K562 (cell line): ENCODE data around the gene TFF3. TPM values are rescaled to one million over a fixed set of nuclear protein-coding genes. Genes with fewer than 3 reads are reported as not detected.

ENCODE experiments used
- ATAC-seq: fragments of 200-7000 bp; cut with Tn5 transposase; 3 replicates; pipeline ENCODE4 v1.9.1; 2020; ENCODE audit warnings: moderate library complexity
- BruUV-seq: library from RNA; stranded (reverse); fragments of 400-500 nt; replicated peaks from 2 replicates; lab custom pipeline; 2021; lab: Mats Ljungman, UMichigan
- CTCF ChIA-PET: fragments of 300-600 bp; formaldehyde crosslinking; extraction: SDS; loops from one replicate; lab custom pipeline; 2021; ENCODE audit warnings: low intra/inter-chr PET ratio; lab: Yijun Ruan, JAX
- POLR2A ChIA-PET: fragments of 300-600, 350-650 bp; sonication (Branson Sonifier 250); formaldehyde crosslinking; extraction: SDS; loops from one replicate; lab custom pipeline; 2021; ENCODE audit warnings: antibody characterized with exemption, inconsistent platforms; lab: Yijun Ruan, JAX
- DNase-seq, 4 experiments: peaks; one replicate each; pipeline versions ENCODE4 v3.0.0 to v3.0.0-alpha.2; 2011 to 2018; ENCODE audit warnings: low spot score in 3 of 4, mixed read lengths in 3 of 4; ENCODE audit errors: extremely low read depth in 1 of 4
- FAIRE-seq: peaks from 2 replicates; lab custom pipeline; 2011; peaks lifted over from hg19 to GRCh38; lab: Jason Lieb, UNC
- H2AFZ ChIP-seq: 2 replicates; pipeline ENCODE4 v1.6.0; 2011; ENCODE audit warnings: low read depth, low read length, control low read depth, inconsistent platforms
- H3K27ac ChIP-seq: fragments of 200-600 bp; 3 replicates; pipeline ENCODE4 v1.8.0; 2011; ENCODE audit warnings: low read depth, mild to moderate bottlenecking, control low read depth, inconsistent platforms, low read length, moderate library complexity, mixed read lengths; ENCODE audit errors: extremely low read depth
- H3K27me3 ChIP-seq, 2 experiments: fragments of 300-600 bp in 1 of 2; 2 replicates in 1 of 2; 3 replicates in 1 of 2; pipeline versions ENCODE4 v1.6.0 to v1.8.0; 2011; ENCODE audit warnings: inconsistent platforms in 2 of 2, low read length in 2 of 2, mild to moderate bottlenecking in 1 of 2, mixed read lengths in 1 of 2, moderate library complexity in 1 of 2; ENCODE audit not compliant: control insufficient read depth in 2 of 2, insufficient read depth in 2 of 2
- H3K36me3 ChIP-seq: fragments of 300-600 bp; 3 replicates; pipeline ENCODE4 v1.8.0; 2011; ENCODE audit warnings: mild to moderate bottlenecking, low read length, inconsistent platforms; ENCODE audit not compliant: control insufficient read depth, insufficient read depth
- H3K4me1 ChIP-seq, 2 experiments: fragments of 200-600 bp in 1 of 2; replicated peaks in 1 of 2; 2 replicates in 1 of 2; 3 replicates in 1 of 2; pipeline versions ENCODE4 v1.5.1 to v1.8.0; 2011; ENCODE audit warnings: inconsistent platforms in 2 of 2, low read length in 2 of 2, mild to moderate bottlenecking in 1 of 2, mixed read lengths in 1 of 2, moderate library complexity in 1 of 2; ENCODE audit not compliant: control insufficient read depth in 2 of 2, insufficient read depth in 2 of 2
- H3K4me2 ChIP-seq: 2 replicates; pipeline ENCODE4 v1.6.1; 2011; ENCODE audit warnings: low read length, control low read depth, inconsistent platforms, mixed read lengths; ENCODE audit not compliant: insufficient read depth
- H3K4me3 ChIP-seq: fragments of 200-600 bp; sonication (generic), shearing (Covaris generic); 2 replicates; pipeline ENCODE4 v1.5.1; 2016; ENCODE audit warnings: control low read depth, inconsistent platforms
- H3K79me2 ChIP-seq: fragments of 200-600 bp; 3 replicates; pipeline ENCODE4 v1.8.0; 2011; ENCODE audit warnings: low read length, inconsistent platforms; ENCODE audit not compliant: control insufficient read depth, insufficient read depth
- H3K9ac ChIP-seq, 2 experiments: 2 replicates each; pipeline versions ENCODE4 v1.6.0 to v1.6.1; 2011; ENCODE audit warnings: low read depth in 2 of 2, low read length in 2 of 2, control low read depth in 1 of 2, inconsistent platforms in 1 of 2, mild to moderate bottlenecking in 1 of 2, mixed read lengths in 1 of 2; ENCODE audit not compliant: insufficient read depth in 1 of 2
- H3K9me1 ChIP-seq: one replicate; pipeline ENCODE4 v1.6.0; 2011; ENCODE audit warnings: inconsistent platforms, mild to moderate bottlenecking, low read length, moderate library complexity; ENCODE audit not compliant: control insufficient read depth, insufficient read depth
- H3K9me3 ChIP-seq: replicated peaks from 2 replicates; pipeline ENCODE4 v1.5.1; 2011; ENCODE audit warnings: low read depth, low read length, inconsistent platforms; ENCODE audit not compliant: control insufficient read depth, insufficient read depth
- H4K20me1 ChIP-seq: replicated peaks from 2 replicates; pipeline ENCODE4 v1.6.1; 2011; ENCODE audit warnings: low read length, inconsistent platforms, mixed read lengths; ENCODE audit not compliant: control insufficient read depth, insufficient read depth
- FOXK1 ChIP-seq: sonication (generic); formaldehyde crosslinking; IDR thresholded peaks from 2 replicates; pipeline ENCODE4 v1.8.0; 2022; ENCODE audit warnings: missing genetic modification reagents, mild to moderate bottlenecking, borderline replicate concordance
- KAT8 ChIP-seq: fragments of 450-650 bp; IDR thresholded peaks from 2 replicates; pipeline ENCODE4 v1.6.1; 2016; ENCODE audit warnings: low read depth, mild to moderate bottlenecking
- NRF1 ChIP-seq, 2 experiments: fragments of 450-650 bp; IDR thresholded peaks in 1 of 2; conservative IDR thresholded peaks in 1 of 2; 2 replicates each; pipeline ENCODE4 v1.6.1; 2014; ENCODE audit warnings: mild to moderate bottlenecking in 2 of 2
- ZNF134 ChIP-seq: fragments of 250-450 bp; sonication (Bioruptor Pico); conservative IDR thresholded peaks from 2 replicates; pipeline ENCODE4 v1.4.0; 2020
- WGBS: fragments of 100-300 bp; shearing (Covaris generic); methylation state at CpG from one replicate; pipeline ENCODE4 v1.1.6; 2016; ENCODE audit warnings: low coverage, mixed read lengths; ENCODE audit not compliant: insufficient coverage; ENCODE audit errors: missing lambda C conversion rate; 5-methylcytosine and 5-hydroxymethylcytosine counted together
- in situ Hi-C: fragments of 300-500 bp; cut with MboI; formaldehyde crosslinking; loops from 4 replicates; pipeline ENCODE4 v1.15.0; 2018; ENCODE audit warnings: inconsistent platforms, mixed read lengths
- intact Hi-C: fragments of 100-400 bp; cut with micrococcal nuclease; formaldehyde crosslinking; loops from 2 replicates; pipeline ENCODE4 v1.14.2; 2022
- polyA plus RNA-seq, 8 experiments: library from polyadenylated mRNA; depleted of rRNA in 4 of 8; stranded (reverse) in 5 of 8; unstranded in 3 of 8; fragments of >200 nt; fragmentation: Nextera tagmentation in 2 of 8; fragmentation: Illumina TruSeq in 1 of 8; extraction: Ambion mirVana in 2 of 8; extraction: Trizol in 1 of 8; gene quantifications; 2 replicates each; pipeline versions ENCODE4 v1.2.1 to v1.2.3, GENCODE V29; 2011 to 2014; ENCODE audit warnings: inconsistent platforms in 1 of 8, missing spikeins in 1 of 8
- total RNA-seq, 7 experiments: library from RNA; depleted of rRNA in 6 of 7; stranded (reverse); fragments of >200 nt in 6 of 7; fragmentation: Illumina TruSeq in 2 of 7; extraction: Trizol in 2 of 7; gene quantifications; 2 replicates each; pipeline versions ENCODE4 v1.2.1 to v1.2.3, GENCODE V29; 2011 to 2021; ENCODE audit warnings: low replicate concordance in 1 of 7
- TF ChIP-seq, protein P1 (sequence below): fragments of 450-650 bp; formaldehyde crosslinking; IDR thresholded peaks from 2 replicates; pipeline ENCODE4 v1.4.0; 2020; ENCODE audit warnings: mild to moderate bottlenecking, moderate library complexity
- TF ChIP-seq, protein P2 (sequence below): fragments of 250-450 bp; sonication (Bioruptor Pico); IDR thresholded peaks from 2 replicates; pipeline ENCODE4 v1.4.0; 2020
- TF ChIP-seq, protein P3 (sequence below): sonication (generic); formaldehyde crosslinking; IDR thresholded peaks from 2 replicates; pipeline ENCODE4 v1.9.0; 2022; ENCODE audit warnings: mild to moderate bottlenecking, missing genetic modification reagents

TFF3 gene
- total and polyA plus RNA-seq, 9 of the 15 experiments (the other 6 are each of a cell fraction or from before 2014, with no cell fraction given), result 0.78 TPM; not detected in 8

DNA sequence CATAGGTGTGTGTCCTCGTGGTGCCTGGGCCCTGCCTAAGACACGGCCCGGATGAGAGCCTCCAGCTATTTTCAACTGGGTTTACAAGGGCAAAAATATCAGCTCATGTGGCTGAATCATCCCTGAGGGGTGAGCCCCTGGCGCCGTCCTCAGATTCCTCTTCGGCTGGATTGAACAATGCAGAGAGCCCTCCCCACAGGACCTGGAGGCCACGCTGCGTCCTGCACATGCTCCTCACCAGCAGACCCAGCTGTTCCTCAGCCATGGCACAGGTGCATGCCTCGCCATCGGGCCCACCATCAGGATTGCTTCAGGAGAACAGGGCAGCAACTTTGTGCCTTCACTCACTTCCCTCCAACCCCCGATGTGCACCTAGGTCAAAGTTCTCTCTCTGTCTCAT, 35.3 kb downstream of the TFF3 start:
- no peaks in the 10 kb centered on the region for H3K36me3 ChIP-seq

More for the DNA sequence above, 35.3 kb downstream of the TFF3 start:
- WGBS, result 2% methylated on average over 11 of the region's 11 CpGs
- TF ChIP-seq, protein P1, sequence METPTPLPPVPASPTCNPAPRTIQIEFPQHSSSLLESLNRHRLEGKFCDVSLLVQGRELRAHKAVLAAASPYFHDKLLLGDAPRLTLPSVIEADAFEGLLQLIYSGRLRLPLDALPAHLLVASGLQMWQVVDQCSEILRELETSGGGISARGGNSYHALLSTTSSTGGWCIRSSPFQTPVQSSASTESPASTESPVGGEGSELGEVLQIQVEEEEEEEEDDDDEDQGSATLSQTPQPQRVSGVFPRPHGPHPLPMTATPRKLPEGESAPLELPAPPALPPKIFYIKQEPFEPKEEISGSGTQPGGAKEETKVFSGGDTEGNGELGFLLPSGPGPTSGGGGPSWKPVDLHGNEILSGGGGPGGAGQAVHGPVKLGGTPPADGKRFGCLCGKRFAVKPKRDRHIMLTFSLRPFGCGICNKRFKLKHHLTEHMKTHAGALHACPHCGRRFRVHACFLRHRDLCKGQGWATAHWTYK (CRISPR knock-in tag), result no peak
- TF ChIP-seq KAT8, result no peak
- no peak for TF ChIP-seq NRF1 (conservative IDR thresholded peaks at IDR 0.05 in 1 of 2, IDR thresholded peaks at IDR 0.05 in 1 of 2)
- TF ChIP-seq FOXK1, result no peak
- TF ChIP-seq, protein P2, sequence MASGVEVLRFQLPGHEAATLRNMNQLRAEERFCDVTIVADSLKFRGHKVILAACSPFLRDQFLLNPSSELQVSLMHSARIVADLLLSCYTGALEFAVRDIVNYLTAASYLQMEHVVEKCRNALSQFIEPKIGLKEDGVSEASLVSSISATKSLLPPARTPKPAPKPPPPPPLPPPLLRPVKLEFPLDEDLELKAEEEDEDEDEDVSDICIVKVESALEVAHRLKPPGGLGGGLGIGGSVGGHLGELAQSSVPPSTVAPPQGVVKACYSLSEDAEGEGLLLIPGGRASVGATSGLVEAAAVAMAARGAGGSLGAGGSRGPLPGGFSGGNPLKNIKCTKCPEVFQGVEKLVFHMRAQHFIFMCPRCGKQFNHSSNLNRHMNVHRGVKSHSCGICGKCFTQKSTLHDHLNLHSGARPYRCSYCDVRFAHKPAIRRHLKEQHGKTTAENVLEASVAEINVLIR (CRISPR knock-in tag), result no peak
- TF ChIP-seq ZNF134, result no peak
- TF ChIP-seq, protein P3, sequence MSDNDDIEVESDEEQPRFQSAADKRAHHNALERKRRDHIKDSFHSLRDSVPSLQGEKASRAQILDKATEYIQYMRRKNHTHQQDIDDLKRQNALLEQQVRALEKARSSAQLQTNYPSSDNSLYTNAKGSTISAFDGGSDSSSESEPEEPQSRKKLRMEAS (CRISPR knock-in tag), result no peak
- Histone ChIP-seq H3K9me3 (no peaks in the 10 kb centered on the region), H3K9ac (no peak overlapping the region), H4K20me1 (peaks cover 20% of the 10 kb centered on the region; the same call in 1 of the 2 replicates), H3K4me3 (no peak overlapping the region), H3K9me1 (peaks cover 6% of the 10 kb centered on the region), H2AFZ (no peak overlapping the region), H3K4me2 (no peak overlapping the region), H3K4me1 (no peaks in the 10 kb centered on the region), H3K79me2 (no peaks in the 10 kb centered on the region), H3K27ac (no peak overlapping the region), H3K27me3 (peaks cover 48 to 84% of the 10 kb centered on the region in 2 experiments)
- no TSS peak for BruUV-seq
- FAIRE-seq, result no peak
- no peak for ATAC-seq
- CTCF ChIA-PET, result no interaction called here
- in situ Hi-C loops, result no loop called here
- DNase-seq, result no peak
- POLR2A ChIA-PET, result interaction anchor here (0.5 to 1.0 kb wide), 2 partner anchors 14 to 18 kb away, joined by 3 to 7 read pairs; no protein-coding TSS in a partner anchor
- intact Hi-C loops, result no loop called here
